BLaER1 treated with 17β-estradiol and CSF1 and Interleukin-3, amounts not matched to agents 10 nM and 100 nM (cell line): Measurements from ENCODE around the gene AP1S3.

Experiments
- H3K27ac ChIP-seq, 11 experiments: shearing (Covaris generic); formaldehyde crosslinking; 2 replicates each; pipeline ENCODE4 v1.8.1; 2022
- H3K27me3 ChIP-seq, 11 experiments: shearing (Covaris generic); formaldehyde crosslinking; 2 replicates each; pipeline ENCODE4 v1.8.1; 2022
- H3K36me3 ChIP-seq, 11 experiments: shearing (Covaris generic); formaldehyde crosslinking; 2 replicates each; pipeline ENCODE4 v1.8.1; 2022
- H3K4me1 ChIP-seq, 10 experiments: shearing (Covaris generic); formaldehyde crosslinking; 2 replicates each; pipeline ENCODE4 v1.8.1; 2022
- H3K4me2 ChIP-seq, 11 experiments: shearing (Covaris generic); formaldehyde crosslinking; 2 replicates each; pipeline ENCODE4 v1.8.1; 2022
- H3K4me3 ChIP-seq, 10 experiments: shearing (Covaris generic); formaldehyde crosslinking; 2 replicates each; pipeline ENCODE4 v1.8.1; 2022
- H3K9ac ChIP-seq, 11 experiments: shearing (Covaris generic); formaldehyde crosslinking; 2 replicates each; pipeline ENCODE4 v1.8.1; 2022
- H3K9me3 ChIP-seq, 11 experiments: shearing (Covaris generic); formaldehyde crosslinking; replicated peaks in 1 of 11; 2 replicates each; pipeline ENCODE4 v1.8.1; 2022
- H4K20me1 ChIP-seq, 11 experiments: shearing (Covaris generic); formaldehyde crosslinking; 2 replicates each; pipeline ENCODE4 v1.8.1; 2022
- Cebpa-rat ChIP-seq, 11 experiments: shearing (Covaris generic); IDR thresholded peaks; 2 replicates each; pipeline ENCODE4 v1.8.1; 2022

AP1S3 gene

GRCh38 chr2:223784221-223784772, 53.1 kb downstream of the AP1S3 start:
- Histone ChIP-seq H3K27ac (no peak overlapping the region), H4K20me1 (no peaks in the 10 kb centered on the region), H3K4me1 (peaks cover 8 to 11% (median 11%) of the 10 kb centered on the region in 10 experiments; a peak in 17 of 20 replicates), H3K9me3 (peaks cover 0 to 10% (median 0%) of the 10 kb centered on the region in 11 experiments; a peak in 4 of 22 replicates), H3K36me3 (peaks cover 0 to 3% (median 0%) of the 10 kb centered on the region in 11 experiments; a peak in 1 of 22 replicates), H3K4me3 (no peak overlapping the region), H3K27me3 (no peaks in the 10 kb centered on the region), H3K9ac (no peak overlapping the region), H3K4me2 (no peak overlapping the region)
- no peak for TF ChIP-seq Cebpa-rat (IDR thresholded peaks at IDR 0.05)

- no peaks in the 10 kb centered on the region for H3K27me3 ChIP-seq
- no peak overlapping the region for H3K4me3 ChIP-seq
- H3K9ac ChIP-seq, result no peak overlapping the region
- peaks cover 0 to 10% (median 0%) of the 10 kb centered on the region in 11 experiments; a peak in 4 of 22 replicates for H3K9me3 ChIP-seq
- H3K36me3 ChIP-seq, result peaks cover 0 to 3% (median 0%) of the 10 kb centered on the region in 11 experiments; a peak in 1 of 22 replicates
- TF ChIP-seq Cebpa-rat (IDR thresholded peaks at IDR 0.05), result no peak
- no peak overlapping the region for H3K27ac ChIP-seq
- no peaks in the 10 kb centered on the region for H4K20me1 ChIP-seq
- H3K4me1 ChIP-seq, result peaks cover 8 to 15% (median 11%) of the 10 kb centered on the region in 10 experiments; a peak in 17 of 20 replicates
- H3K4me2 ChIP-seq, result no peak overlapping the region
These were observed 54.8 kb downstream of the AP1S3 start for GRCh38 chr2:223782629-223783028.

- Histone ChIP-seq H3K27ac (no peak overlapping the region), H4K20me1 (no peaks in the 10 kb centered on the region), H3K27me3 (no peaks in the 10 kb centered on the region), H3K4me3 (no peak overlapping the region), H3K4me2 (no peak overlapping the region), H3K36me3 (peaks cover 0 to 7% (median 0%) of the 10 kb centered on the region in 11 experiments; a peak in 3 of 22 replicates), H3K9me3 (peaks cover 0 to 10% (median 0%) of the 10 kb centered on the region in 11 experiments; a peak in 4 of 22 replicates), H3K4me1 (peaks cover 0 to 7% (median under 1%) of the 10 kb centered on the region in 10 experiments; a peak in 10 of 20 replicates), H3K9ac (no peak overlapping the region)
- TF ChIP-seq Cebpa-rat (IDR thresholded peaks at IDR 0.05), result no peak
These were observed 55.8 kb downstream of the AP1S3 start for GRCh38 chr2:223781560-223781959.

- H3K36me3 ChIP-seq, result peaks cover 0 to 19% (median 4%) of the 10 kb centered on the region in 11 experiments; a peak in 9 of 22 replicates
- H4K20me1 ChIP-seq, result no peaks in the 10 kb centered on the region
- no peak overlapping the region for H3K27ac ChIP-seq
- no peaks in the 10 kb centered on the region for H3K27me3 ChIP-seq
- peaks cover 0 to 4% (median 0%) of the 10 kb centered on the region in 10 experiments; a peak in 1 of 20 replicates for H3K4me1 ChIP-seq
- no peak overlapping the region for H3K9ac ChIP-seq
- H3K4me2 ChIP-seq, result no peak overlapping the region
- TF ChIP-seq Cebpa-rat (IDR thresholded peaks at IDR 0.05), result no peak
- H3K9me3 ChIP-seq, result peaks cover 0 to 10% (median 0%) of the 10 kb centered on the region in 11 experiments; a peak in 4 of 22 replicates
- no peak overlapping the region for H3K4me3 ChIP-seq
These were observed 57.5 kb downstream of the AP1S3 start for GRCh38 chr2:223779877-223780276.

- Histone ChIP-seq H3K4me3 (no peak overlapping the region), H3K4me2 (no peak overlapping the region), H3K27ac (no peak overlapping the region), H3K9ac (no peak overlapping the region), H3K4me1 (peaks cover 0 to 4% (median 0%) of the 10 kb centered on the region in 10 experiments; a peak in 1 of 20 replicates), H3K27me3 (no peaks in the 10 kb centered on the region), H3K9me3 (no peaks in the 10 kb centered on the region), H4K20me1 (no peaks in the 10 kb centered on the region), H3K36me3 (peaks cover 0 to 24% (median 4%) of the 10 kb centered on the region in 11 experiments; a peak in 9 of 22 replicates)
- no peak for TF ChIP-seq Cebpa-rat (IDR thresholded peaks at IDR 0.05)
These were observed 63.2 kb downstream of the AP1S3 start for GRCh38 chr2:223774193-223774592.

GRCh38 chr2:223772363-223772762, 65.0 kb downstream of the AP1S3 start:
- Histone ChIP-seq H4K20me1 (no peaks in the 10 kb centered on the region), H3K4me3 (no peak overlapping the region), H3K9ac (no peak overlapping the region), H3K9me3 (no peaks in the 10 kb centered on the region), H3K4me2 (no peak overlapping the region), H3K4me1 (peaks cover 0 to 14% (median 7%) of the 10 kb centered on the region in 10 experiments; a peak in 10 of 20 replicates), H3K27me3 (no peaks in the 10 kb centered on the region), H3K27ac (no peak overlapping the region), H3K36me3 (peaks cover 0 to 24% (median 4%) of the 10 kb centered on the region in 11 experiments; a peak in 9 of 22 replicates)
- no peak for TF ChIP-seq Cebpa-rat (IDR thresholded peaks at IDR 0.05)

- Histone ChIP-seq H3K4me3 (no peak overlapping the region), H3K27me3 (no peaks in the 10 kb centered on the region), H3K9me3 (no peaks in the 10 kb centered on the region), H3K4me1 (peaks cover 0 to 14% (median 7%) of the 10 kb centered on the region in 10 experiments; a peak in 10 of 20 replicates), H4K20me1 (no peaks in the 10 kb centered on the region), H3K9ac (no peak overlapping the region), H3K36me3 (peaks cover 0 to 20% (median 4%) of the 10 kb centered on the region in 11 experiments; a peak in 9 of 22 replicates), H3K27ac (no peak overlapping the region), H3K4me2 (no peak overlapping the region)
- no peak for TF ChIP-seq Cebpa-rat (IDR thresholded peaks at IDR 0.05)
These were observed 65.9 kb downstream of the AP1S3 start for GRCh38 chr2:223771475-223771874.

- Histone ChIP-seq H3K27ac (peak overlapping the region in 1 of 11 experiments; percentile 9; a peak in 1 of 22 replicates), H3K9ac (no peak overlapping the region), H3K4me1 (peaks cover 7 to 15% (median 11%) of the 10 kb centered on the region in 10 experiments; a peak in 14 of 20 replicates), H4K20me1 (no peaks in the 10 kb centered on the region), H3K27me3 (no peaks in the 10 kb centered on the region), H3K9me3 (no peaks in the 10 kb centered on the region), H3K4me2 (peak overlapping the region in 5 of 11 experiments; percentile 42 to 69 (median 47); a peak in 10 of 22 replicates), H3K36me3 (0 out of 22 replicates have a peak, but pooled peaks cover 0 to 5% (median 0%) of the 10 kb centered on the region in 11 experiments), H3K4me3 (no peak overlapping the region)
- no peak for TF ChIP-seq Cebpa-rat (IDR thresholded peaks at IDR 0.05)
These were observed 69.2 kb downstream of the AP1S3 start for GRCh38 chr2:223768179-223768578.

GRCh38 chr2:223767341-223767740, 70.0 kb downstream of the AP1S3 start:
- Histone ChIP-seq H3K36me3 (0 out of 22 replicates have a peak, but pooled peaks cover 0 to 5% (median 0%) of the 10 kb centered on the region in 11 experiments), H3K9me3 (no peaks in the 10 kb centered on the region), H3K27ac (no peak overlapping the region), H3K4me3 (no peak overlapping the region), H3K9ac (no peak overlapping the region), H3K4me1 (peaks cover 7 to 15% (median 11%) of the 10 kb centered on the region in 10 experiments; a peak in 14 of 20 replicates), H4K20me1 (no peaks in the 10 kb centered on the region), H3K4me2 (no peak overlapping the region), H3K27me3 (no peaks in the 10 kb centered on the region)
- no peak for TF ChIP-seq Cebpa-rat (IDR thresholded peaks at IDR 0.05)
